Measurements from ENCODE around the gene RABL2B. TPM values are rescaled to one million over a fixed set of nuclear protein-coding genes. Genes with fewer than 3 reads are reported as not detected.
"Not testable (repeated sequence)": the region's sequence is repeated elsewhere in the genome, so short reads cannot be mapped to it uniquely, and the experiment has no call there.

The RABL2B gene
- total RNA-seq, 1 experiment from 2014 or later = 36.7 TPM

DNA sequence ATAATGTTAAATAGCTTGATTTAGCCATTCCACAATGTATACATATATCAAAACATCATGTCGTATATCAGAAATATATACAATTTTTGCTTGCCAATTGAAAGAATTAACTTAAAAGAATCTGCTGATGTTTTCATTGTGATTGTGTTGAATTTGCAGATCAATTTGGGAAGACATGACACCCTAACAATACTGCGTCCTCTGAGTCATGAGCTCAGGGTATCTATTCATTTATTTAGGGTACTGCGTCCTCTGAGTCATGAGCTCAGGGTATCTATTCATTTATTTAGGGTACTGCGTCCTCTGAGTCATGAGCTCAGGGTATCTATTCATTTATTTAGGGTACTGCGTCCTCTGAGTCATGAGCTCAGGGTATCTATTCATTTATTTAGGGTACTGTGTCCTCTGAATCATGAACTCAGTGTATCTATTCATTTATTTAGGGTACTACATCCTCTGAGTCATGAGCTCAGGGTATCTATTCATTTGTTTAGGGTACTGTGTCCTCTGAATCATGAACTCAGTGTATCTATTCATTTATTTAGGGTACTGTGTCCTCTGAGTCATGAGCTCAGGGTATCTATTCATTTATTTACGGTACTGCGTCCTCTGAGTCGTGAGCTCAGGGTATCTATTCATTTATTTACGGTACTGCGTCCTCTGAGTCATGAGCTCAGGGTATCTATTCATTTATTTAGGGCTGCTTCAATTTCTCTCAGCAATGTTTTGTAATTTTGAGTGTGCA, 23.7 kb downstream of the RABL2B start:
- H3K4me3 ChIP-seq (replicated peaks in 1 of 2; ENCODE audit: low read depth in 1 of 2, low read length in 2 of 2); intact Hi-C loops (cut with micrococcal nuclease); H3K27ac ChIP-seq (ENCODE audit: low read depth, low read length); H3K79me2 ChIP-seq (ENCODE audit: insufficient read depth, low read length); H4K20me1 ChIP-seq (ENCODE audit: insufficient read depth); ATAC-seq; RAD21 ChIA-PET (ENCODE audit: low non-redundant PET in 1 of 2, low total read pairs in 2 of 2, uncharacterized antibody in 2 of 2, unreplicated experiment in 2 of 2); H3K4me1 ChIP-seq (ENCODE audit: control insufficient read depth in 1 of 2, insufficient read depth in 2 of 2, low read length in 2 of 2); H2AFZ ChIP-seq (ENCODE audit: low read depth, low read length, poor library complexity, severe bottlenecking); H3K36me3 ChIP-seq (ENCODE audit: control insufficient read depth in 1 of 2, insufficient read depth in 2 of 2, low read length in 2 of 2); H3K9ac ChIP-seq (ENCODE audit: low read length); H3K9me3 ChIP-seq (ENCODE audit: control insufficient read depth in 1 of 2, insufficient read depth in 1 of 2, low read depth in 1 of 2, low read length in 2 of 2); H3K9me2 ChIP-seq (ENCODE audit: insufficient read depth); POLR2A ChIA-PET; H3K27me3 ChIP-seq (ENCODE audit: insufficient read depth, low read length); H3K4me2 ChIP-seq (ENCODE audit: low read length); BruUV-seq (replicated peaks): not testable (repeated sequence)
- DNase-seq (ENCODE audit: low read depth, low spot score) = peak; percentile 7
- CTCF ChIA-PET = interaction anchor here (0.8 kb wide), 1 partner anchor 15 kb away, joined by 5 read pairs; no protein-coding TSS in a partner anchor
- TF ChIP-seq FOSL1 (IDR thresholded peaks at IDR 0.05; ENCODE audit: low read depth) = peak; percentile 13; the same call in 1 of the 2 replicates

DNA sequence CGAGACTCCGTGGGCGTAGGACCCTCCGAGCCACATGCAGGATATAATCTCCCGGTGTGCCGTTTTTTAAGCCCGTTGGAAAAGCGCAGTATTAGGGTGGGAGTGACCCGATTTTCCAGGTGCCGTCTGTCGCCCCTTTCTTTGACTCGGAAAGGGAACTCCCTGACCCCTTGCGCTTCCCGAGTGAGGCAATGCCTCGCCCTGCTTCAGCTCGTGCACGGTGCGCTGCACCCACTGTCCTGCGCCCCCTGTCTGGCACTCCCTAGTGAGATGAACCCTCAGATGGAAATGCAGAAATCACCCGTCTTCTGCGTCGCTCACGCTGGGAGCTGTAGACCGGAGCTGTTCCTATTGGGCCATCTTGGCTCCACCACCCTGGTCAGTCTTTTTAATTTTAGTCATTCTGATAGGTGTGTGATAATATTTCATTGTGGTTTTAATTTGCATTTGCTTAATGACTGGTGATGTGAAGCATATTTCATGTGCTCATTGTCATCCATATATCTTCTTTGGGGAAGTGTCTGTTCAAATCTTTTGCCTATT, 26.4 kb downstream of the RABL2B start:
- Histone ChIP-seq H3K9ac (ENCODE audit: low read length) (peak overlapping the region; percentile 35), H3K4me2 (ENCODE audit: low read length) (peak overlapping the region; percentile 88), H3K4me3 (replicated peaks in 1 of 2; ENCODE audit: low read depth in 1 of 2, low read length in 2 of 2) (peak overlapping the region; percentile 48 to 56), H3K27ac (ENCODE audit: low read depth, low read length) (peak overlapping the region; percentile 53), H2AFZ (ENCODE audit: low read depth, low read length, poor library complexity, severe bottlenecking) (peak overlapping the region; percentile 95)
- DNase-seq (ENCODE audit: low read depth, low spot score) (peak; percentile 18), ATAC-seq (peak; percentile 67)
- H3K9me3 ChIP-seq (ENCODE audit: control insufficient read depth in 1 of 2, insufficient read depth in 1 of 2, low read depth in 1 of 2, low read length in 2 of 2); H3K79me2 ChIP-seq (ENCODE audit: insufficient read depth, low read length); H3K27me3 ChIP-seq (ENCODE audit: insufficient read depth, low read length); H3K4me1 ChIP-seq (ENCODE audit: control insufficient read depth in 1 of 2, insufficient read depth in 2 of 2, low read length in 2 of 2); RAD21 ChIA-PET (ENCODE audit: low non-redundant PET in 1 of 2, low total read pairs in 2 of 2, uncharacterized antibody in 2 of 2, unreplicated experiment in 2 of 2); POLR2A ChIA-PET; H3K36me3 ChIP-seq (ENCODE audit: control insufficient read depth in 1 of 2, insufficient read depth in 2 of 2, low read length in 2 of 2); H3K9me2 ChIP-seq (ENCODE audit: insufficient read depth); H4K20me1 ChIP-seq (ENCODE audit: insufficient read depth); intact Hi-C loops (cut with micrococcal nuclease): not testable (repeated sequence)
- TF ChIP-seq, protein P1, sequence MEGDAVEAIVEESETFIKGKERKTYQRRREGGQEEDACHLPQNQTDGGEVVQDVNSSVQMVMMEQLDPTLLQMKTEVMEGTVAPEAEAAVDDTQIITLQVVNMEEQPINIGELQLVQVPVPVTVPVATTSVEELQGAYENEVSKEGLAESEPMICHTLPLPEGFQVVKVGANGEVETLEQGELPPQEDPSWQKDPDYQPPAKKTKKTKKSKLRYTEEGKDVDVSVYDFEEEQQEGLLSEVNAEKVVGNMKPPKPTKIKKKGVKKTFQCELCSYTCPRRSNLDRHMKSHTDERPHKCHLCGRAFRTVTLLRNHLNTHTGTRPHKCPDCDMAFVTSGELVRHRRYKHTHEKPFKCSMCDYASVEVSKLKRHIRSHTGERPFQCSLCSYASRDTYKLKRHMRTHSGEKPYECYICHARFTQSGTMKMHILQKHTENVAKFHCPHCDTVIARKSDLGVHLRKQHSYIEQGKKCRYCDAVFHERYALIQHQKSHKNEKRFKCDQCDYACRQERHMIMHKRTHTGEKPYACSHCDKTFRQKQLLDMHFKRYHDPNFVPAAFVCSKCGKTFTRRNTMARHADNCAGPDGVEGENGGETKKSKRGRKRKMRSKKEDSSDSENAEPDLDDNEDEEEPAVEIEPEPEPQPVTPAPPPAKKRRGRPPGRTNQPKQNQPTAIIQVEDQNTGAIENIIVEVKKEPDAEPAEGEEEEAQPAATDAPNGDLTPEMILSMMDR (IDR thresholded peaks at IDR 0.05 in 2 of 3, conservative IDR thresholded peaks at IDR 0.05 in 1 of 3; ENCODE audit: borderline replicate concordance in 1 of 3, insufficient read depth in 1 of 3, low read depth in 2 of 3, low read length in 2 of 3) = peak in 2 of 3 experiments; percentile 11 to 29; a peak in 1 of 6 replicates
- 0 out of 2 replicates have a peak, but pooled peaks have one; percentile 11 for TF ChIP-seq RAD21 (IDR thresholded peaks at IDR 0.05; ENCODE audit: low read depth)
- TF ChIP-seq, protein P2, sequence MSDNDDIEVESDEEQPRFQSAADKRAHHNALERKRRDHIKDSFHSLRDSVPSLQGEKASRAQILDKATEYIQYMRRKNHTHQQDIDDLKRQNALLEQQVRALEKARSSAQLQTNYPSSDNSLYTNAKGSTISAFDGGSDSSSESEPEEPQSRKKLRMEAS (IDR thresholded peaks at IDR 0.05) = peak; percentile 46; the same call in 1 of the 2 replicates
- BruUV-seq (replicated peaks) = TSS peak; percentile 69
- CTCF ChIA-PET = interaction anchor here (1.7 kb wide), 1 partner anchor 18 kb away, joined by 8 read pairs; no protein-coding TSS in a partner anchor

DNA sequence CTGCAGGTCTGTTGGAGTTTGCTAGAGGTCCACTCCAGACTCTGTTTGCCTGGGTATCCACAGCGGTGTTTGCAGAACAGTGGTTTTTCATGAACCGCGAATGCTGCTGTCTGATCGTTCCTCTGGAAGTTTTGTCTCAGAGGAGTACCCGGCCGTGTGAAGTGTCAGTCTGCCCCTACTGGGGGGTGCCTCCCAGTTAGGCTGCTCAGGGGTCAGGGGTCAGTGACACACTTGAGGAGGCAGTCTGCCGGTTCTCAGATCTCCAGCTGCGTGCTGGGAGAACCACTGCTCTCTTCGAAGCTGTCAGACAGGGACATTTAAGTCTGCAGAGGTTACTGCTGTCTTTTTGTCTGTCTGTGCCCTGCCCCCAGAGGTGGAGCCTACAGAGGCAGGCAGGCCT, 27.0 kb downstream of the RABL2B start:
- DNase-seq (ENCODE audit: low read depth, low spot score); H3K9me2 ChIP-seq (ENCODE audit: insufficient read depth); H3K36me3 ChIP-seq (ENCODE audit: control insufficient read depth in 1 of 2, insufficient read depth in 2 of 2, low read length in 2 of 2); H3K79me2 ChIP-seq (ENCODE audit: insufficient read depth, low read length); H3K9me3 ChIP-seq (ENCODE audit: control insufficient read depth in 1 of 2, insufficient read depth in 1 of 2, low read depth in 1 of 2, low read length in 2 of 2); H3K9ac ChIP-seq (ENCODE audit: low read length); H3K27me3 ChIP-seq (ENCODE audit: insufficient read depth, low read length); intact Hi-C loops (cut with micrococcal nuclease); H2AFZ ChIP-seq (ENCODE audit: low read depth, low read length, poor library complexity, severe bottlenecking); ATAC-seq; POLR2A ChIA-PET; BruUV-seq (replicated peaks); CTCF ChIA-PET; H3K4me1 ChIP-seq (ENCODE audit: control insufficient read depth in 1 of 2, insufficient read depth in 2 of 2, low read length in 2 of 2); RAD21 ChIA-PET (ENCODE audit: low non-redundant PET in 1 of 2, low total read pairs in 2 of 2, uncharacterized antibody in 2 of 2, unreplicated experiment in 2 of 2); H4K20me1 ChIP-seq (ENCODE audit: insufficient read depth); H3K27ac ChIP-seq (ENCODE audit: low read depth, low read length): not testable (repeated sequence)
- Histone ChIP-seq H3K4me3 (replicated peaks in 1 of 2; ENCODE audit: low read depth in 1 of 2, low read length in 2 of 2) (peak overlapping the region in 1 of 2 experiments; percentile 56; a peak in 1 of 4 replicates), H3K4me2 (ENCODE audit: low read length) (peak overlapping the region; percentile 88)
